Colonic mucosa (tissue), 4 donors: ENCODE measurements around the gene MICAL3. TPM values are rescaled to one million over a fixed set of nuclear protein-coding genes. Genes with fewer than 3 reads are reported as not detected.

Source experiments
- DNase-seq: peaks from one replicate; pipeline ENCODE4 v3.0.0-alpha.2; 2020
- H3K27ac ChIP-seq: fragments of 200-600 bp; one replicate; pipeline ENCODE4 v1.8.0; 2021
- H3K27me3 ChIP-seq: fragments of 200-600 bp; one replicate; pipeline ENCODE4 v1.8.0; 2021
- H3K36me3 ChIP-seq: fragments of 200-600 bp; one replicate; pipeline ENCODE4 v1.8.0; 2021
- H3K4me1 ChIP-seq: fragments of 200-600 bp; one replicate; pipeline ENCODE4 v1.8.0; 2021; ENCODE audit warnings: mild to moderate bottlenecking
- H3K4me3 ChIP-seq: fragments of 200-600 bp; one replicate; pipeline ENCODE4 v1.8.0; 2021
- H3K9ac ChIP-seq, 2 donors: one replicate each; pipeline ENCODE4 v1.7.0; 2013; ENCODE audit warnings: control low read depth in 2 of 2, low read depth in 2 of 2, low read length in 2 of 2
- H3K9me3 ChIP-seq: fragments of 200-600 bp; one replicate; pipeline ENCODE4 v1.8.0; 2021
- intact Hi-C: fragments of 100-400 bp; cut with DNase I; formaldehyde crosslinking; loops from one replicate; pipeline ENCODE4 v1.14.1; 2022
- total RNA-seq, 2 donors: library from RNA; stranded (reverse); fragmentation: NEBNext Ultra II Directional in 1 of 2; extraction: Animal tissue kit (Norgen Biotek cat#: 25700) in 1 of 2; gene quantifications; one replicate each; pipeline ENCODE4 v1.2.1, GENCODE V29; 2021
- TF ChIP-seq, protein P1 (sequence below): fragments of 200-600 bp; IDR thresholded peaks from one replicate; pipeline ENCODE4 v1.8.0; 2022; ENCODE audit warnings: antibody characterized with exemption, mild to moderate bottlenecking
- donor health status: healthy.
- donor health status: DM: no; HTN: no; CAD: no.
- donor health status: DM: no; HTN: no; CAD: no.

The MICAL3 gene
- total RNA-seq, 2 donors from 2014 or later = 72.5 to 84.5 TPM

DNA sequence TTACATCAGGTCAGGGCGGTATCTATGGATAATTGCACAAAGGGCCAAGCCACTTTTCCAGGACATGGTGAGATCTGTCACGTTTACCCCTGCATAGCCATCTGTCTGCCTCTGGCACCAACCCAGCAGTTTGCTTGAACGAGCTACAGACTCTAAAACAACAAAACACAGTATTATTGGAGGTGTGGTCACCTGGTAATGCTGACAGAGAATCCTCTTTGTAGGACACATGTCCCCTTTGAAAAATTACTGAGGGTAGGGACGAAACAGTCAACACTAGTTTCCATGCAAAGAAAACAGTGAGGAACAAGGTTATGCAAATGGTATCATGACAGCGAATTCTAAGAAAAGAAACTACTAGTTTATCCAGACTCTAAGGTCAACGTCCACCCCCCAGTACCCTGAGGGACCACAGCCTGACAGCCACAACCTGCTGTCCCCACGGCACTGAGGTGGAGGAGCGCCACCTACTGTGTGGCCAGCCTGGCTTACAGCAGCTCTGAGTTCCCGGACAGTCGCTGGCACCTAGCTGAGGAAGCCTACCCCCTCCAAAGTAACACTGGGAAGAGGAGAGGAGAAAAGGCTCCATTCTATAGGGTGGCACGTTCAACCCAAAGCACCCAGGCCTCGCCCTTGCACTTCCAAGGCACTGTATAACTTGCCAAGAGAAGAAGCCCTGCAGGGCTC, 132.7 kb downstream of the MICAL3 start:
- H3K9me3 ChIP-seq = no peaks in the 10 kb centered on the region
- H3K4me3 ChIP-seq = no peak overlapping the region
- H3K27me3 ChIP-seq = no peaks in the 10 kb centered on the region
- DNase-seq = peak; percentile 86
- H3K4me1 ChIP-seq = peaks cover 10% of the 10 kb centered on the region
- intact Hi-C loops = loop anchor here (2.0 kb wide), 1 partner anchor 59 kb away; no protein-coding TSS in a partner anchor
- peaks cover 6% of the 10 kb centered on the region for H3K36me3 ChIP-seq
- TF ChIP-seq, protein P1, sequence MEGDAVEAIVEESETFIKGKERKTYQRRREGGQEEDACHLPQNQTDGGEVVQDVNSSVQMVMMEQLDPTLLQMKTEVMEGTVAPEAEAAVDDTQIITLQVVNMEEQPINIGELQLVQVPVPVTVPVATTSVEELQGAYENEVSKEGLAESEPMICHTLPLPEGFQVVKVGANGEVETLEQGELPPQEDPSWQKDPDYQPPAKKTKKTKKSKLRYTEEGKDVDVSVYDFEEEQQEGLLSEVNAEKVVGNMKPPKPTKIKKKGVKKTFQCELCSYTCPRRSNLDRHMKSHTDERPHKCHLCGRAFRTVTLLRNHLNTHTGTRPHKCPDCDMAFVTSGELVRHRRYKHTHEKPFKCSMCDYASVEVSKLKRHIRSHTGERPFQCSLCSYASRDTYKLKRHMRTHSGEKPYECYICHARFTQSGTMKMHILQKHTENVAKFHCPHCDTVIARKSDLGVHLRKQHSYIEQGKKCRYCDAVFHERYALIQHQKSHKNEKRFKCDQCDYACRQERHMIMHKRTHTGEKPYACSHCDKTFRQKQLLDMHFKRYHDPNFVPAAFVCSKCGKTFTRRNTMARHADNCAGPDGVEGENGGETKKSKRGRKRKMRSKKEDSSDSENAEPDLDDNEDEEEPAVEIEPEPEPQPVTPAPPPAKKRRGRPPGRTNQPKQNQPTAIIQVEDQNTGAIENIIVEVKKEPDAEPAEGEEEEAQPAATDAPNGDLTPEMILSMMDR = peak; percentile 47
- H3K9ac ChIP-seq = peak overlapping the region in 1 of 2 donors; percentile 73
- peak overlapping the region; percentile 82 for H3K27ac ChIP-seq

DNA sequence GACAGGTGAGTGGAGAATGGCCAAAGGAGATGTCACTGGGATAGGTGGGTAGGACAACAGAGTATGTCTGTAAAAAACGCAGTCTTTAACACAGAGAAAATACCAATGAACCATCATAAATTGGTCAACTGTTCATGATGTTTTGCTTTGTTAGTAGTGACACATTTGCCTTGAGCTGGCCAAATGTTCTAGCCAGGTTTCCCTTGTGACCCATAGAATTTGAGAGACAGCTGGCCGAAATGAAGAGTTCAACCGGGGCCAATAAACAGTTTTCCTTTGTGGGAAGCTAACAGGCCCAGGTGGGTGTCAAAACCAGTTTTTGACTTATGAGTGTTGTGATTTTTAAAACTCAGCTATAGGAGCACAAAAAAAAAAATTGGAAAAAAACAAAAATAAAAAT, 133.5 kb downstream of the MICAL3 start:
- peaks cover 6% of the 10 kb centered on the region for H3K4me1 ChIP-seq
- peak overlapping the region; percentile 82 for H3K27ac ChIP-seq
- H3K36me3 ChIP-seq = peaks cover 12% of the 10 kb centered on the region
- no peaks in the 10 kb centered on the region for H3K27me3 ChIP-seq
- H3K9ac ChIP-seq = peak overlapping the region in 1 of 2 donors; percentile 73
- TF ChIP-seq, protein P1 = no peak
- H3K4me3 ChIP-seq = no peak overlapping the region
- intact Hi-C loops = loop anchor here (2.0 kb wide), 1 partner anchor 58 kb away; no protein-coding TSS in a partner anchor
- no peaks in the 10 kb centered on the region for H3K9me3 ChIP-seq
- DNase-seq = no peak

DNA sequence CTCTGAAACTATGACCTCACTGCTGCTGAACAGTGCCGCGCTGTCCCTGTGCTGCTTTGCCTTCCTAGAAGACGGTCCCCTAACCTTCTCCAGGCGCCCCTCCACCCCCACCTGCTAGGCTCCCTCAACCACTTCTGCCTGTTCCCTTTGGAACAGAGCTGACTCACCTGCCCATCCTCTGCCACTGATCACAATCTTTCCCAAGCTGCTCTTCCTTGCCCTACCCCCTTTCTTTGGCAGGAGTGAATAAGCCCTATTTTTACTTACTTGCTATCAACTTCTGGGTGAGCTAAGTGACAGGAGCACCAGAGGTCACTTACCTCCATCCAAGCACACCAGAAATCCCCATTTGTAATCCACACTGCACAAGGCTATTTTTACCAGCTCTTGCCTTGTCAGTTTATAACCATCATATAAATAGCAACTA, 134.1 kb downstream of the MICAL3 start:
- H3K36me3 ChIP-seq = peaks cover 14% of the 10 kb centered on the region

DNA sequence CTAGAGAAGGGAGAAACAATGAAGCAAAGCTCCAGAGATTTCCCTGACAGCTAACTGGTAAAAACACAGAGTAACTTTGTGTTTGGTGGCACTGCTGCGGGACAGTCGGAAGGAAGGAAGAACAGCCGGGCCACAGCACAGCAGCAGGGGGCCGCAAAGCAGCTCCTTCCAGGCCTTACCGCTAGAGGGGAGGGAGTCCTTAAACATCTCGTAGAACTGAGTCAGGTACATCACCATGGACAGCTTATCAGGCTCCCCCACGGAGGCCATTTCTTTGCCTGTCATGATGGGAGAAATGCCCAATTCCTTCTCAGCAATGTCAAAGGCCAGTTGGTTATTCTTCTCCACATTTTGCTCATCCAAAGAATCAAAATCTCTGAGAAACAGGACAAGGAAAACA, 135.5 kb downstream of the MICAL3 start:
- DNase-seq = no peak
- Histone ChIP-seq H3K4me3 (no peak overlapping the region), H3K4me1 (peaks cover 6% of the 10 kb centered on the region), H3K9me3 (no peaks in the 10 kb centered on the region), H3K9ac (no peak overlapping the region), H3K27me3 (no peaks in the 10 kb centered on the region), H3K36me3 (peaks cover 14% of the 10 kb centered on the region), H3K27ac (no peak overlapping the region)
- TF ChIP-seq, protein P1 = no peak
- intact Hi-C loops = no loop called here

More for the DNA sequence above, 134.1 kb downstream of the MICAL3 start:
- peak; percentile 61 for DNase-seq
- Histone ChIP-seq H3K4me1 (peaks cover 6% of the 10 kb centered on the region), H3K4me3 (no peak overlapping the region), H3K9me3 (no peaks in the 10 kb centered on the region), H3K27me3 (no peaks in the 10 kb centered on the region), H3K9ac (peak overlapping the region in 1 of 2 donors; percentile 73), H3K27ac (peak overlapping the region; percentile 82)
- TF ChIP-seq, protein P1 = no peak
- intact Hi-C loops = loop anchor here (2.0 kb wide), 1 partner anchor 57 kb away; no protein-coding TSS in a partner anchor

DNA sequence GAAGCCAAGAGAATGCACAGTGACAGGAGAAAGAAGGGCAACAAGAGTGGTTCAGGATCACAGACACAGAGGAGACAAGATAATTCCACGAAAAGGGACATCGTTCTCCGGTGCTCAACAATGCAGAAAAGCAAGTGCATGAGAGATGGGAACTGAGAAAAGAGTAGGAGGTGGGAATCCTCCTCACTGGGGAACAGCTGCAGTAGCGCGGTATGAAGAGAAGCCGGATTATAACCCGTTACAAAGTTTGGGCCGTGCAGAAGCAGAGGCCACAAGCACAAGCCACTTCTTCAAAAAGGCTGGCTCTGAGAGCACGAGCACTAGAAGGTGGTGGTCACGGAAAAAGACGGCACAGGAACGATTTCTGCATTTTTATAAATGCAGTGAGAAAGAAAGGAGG, 135.9 kb downstream of the MICAL3 start:
- intact Hi-C loops = no loop called here
- TF ChIP-seq, protein P1 = no peak
- Histone ChIP-seq H3K4me3 (no peak overlapping the region), H3K9ac (no peak overlapping the region), H3K27me3 (no peaks in the 10 kb centered on the region), H3K9me3 (no peaks in the 10 kb centered on the region), H3K36me3 (peaks cover 14% of the 10 kb centered on the region), H3K4me1 (peaks cover 3% of the 10 kb centered on the region), H3K27ac (no peak overlapping the region)
- DNase-seq = no peak
